HUES48 (cell line): ENCODE measurements around the gene LHPP.
A peak's percentile ranks its signal among the peaks of the same experiment; 100 is the strongest.

ENCODE experiments used
- H3K27ac ChIP-seq: one replicate; pipeline ENCODE4 v1.7.0; 2013; ENCODE audit warnings: low read depth, low read length, inconsistent platforms
- H3K27me3 ChIP-seq: 2 replicates; pipeline ENCODE4 v1.6.1; 2013; ENCODE audit warnings: mild to moderate bottlenecking, low read length; ENCODE audit not compliant: control insufficient read depth, insufficient read depth
- H3K36me3 ChIP-seq: 2 replicates; pipeline ENCODE4 v1.6.1; 2013; ENCODE audit warnings: low read length; ENCODE audit not compliant: control insufficient read depth, insufficient read depth
- H3K4me1 ChIP-seq: 2 replicates; pipeline ENCODE4 v1.6.1; 2013; ENCODE audit warnings: mild to moderate bottlenecking, low read length; ENCODE audit not compliant: control insufficient read depth, insufficient read depth
- H3K4me3 ChIP-seq: 2 replicates; pipeline ENCODE4 v1.5.1; 2013; ENCODE audit warnings: mild to moderate bottlenecking, low read depth, low read length
- H3K9ac ChIP-seq: 2 replicates; pipeline ENCODE4 v1.6.1; 2013; ENCODE audit warnings: mild to moderate bottlenecking, low read depth, low read length, moderate library complexity
- H3K9me3 ChIP-seq: 2 replicates; pipeline ENCODE4 v1.6.1; 2013; ENCODE audit warnings: low read length; ENCODE audit not compliant: control insufficient read depth, insufficient read depth

The LHPP gene

DNA sequence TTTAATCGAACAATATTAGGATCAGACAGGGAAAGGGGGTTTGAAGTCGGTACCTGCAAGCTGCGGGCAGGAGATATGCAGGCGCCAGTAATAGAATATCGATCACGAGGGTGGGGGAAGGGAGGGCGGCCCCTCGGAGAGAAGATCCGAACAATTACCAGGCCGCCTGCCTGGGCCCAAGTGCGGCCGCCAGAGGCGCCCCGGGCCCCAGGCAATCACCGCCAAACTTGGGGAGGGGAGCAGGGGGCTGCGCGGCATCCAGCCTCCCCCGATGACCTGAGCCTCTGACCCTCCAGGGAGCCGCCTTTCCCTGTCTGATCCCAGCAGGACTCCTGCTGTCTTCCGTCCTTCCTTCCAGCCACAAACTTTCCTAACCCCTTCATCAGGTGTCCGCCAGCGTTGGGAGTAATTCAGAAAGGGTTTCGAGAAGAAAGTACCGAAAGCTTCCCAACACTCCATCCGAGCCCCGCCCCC, 12.9 kb upstream of the LHPP start:
- no peaks in the 10 kb centered on the region for H3K9me3 ChIP-seq
- peak overlapping the region; percentile 66 for H3K4me3 ChIP-seq
- peaks cover 81% of the 10 kb centered on the region for H3K27me3 ChIP-seq
- no peak overlapping the region for H3K9ac ChIP-seq
- peaks cover 42% of the 10 kb centered on the region for H3K4me1 ChIP-seq
- no peaks in the 10 kb centered on the region for H3K36me3 ChIP-seq
- no peak overlapping the region for H3K27ac ChIP-seq

DNA sequence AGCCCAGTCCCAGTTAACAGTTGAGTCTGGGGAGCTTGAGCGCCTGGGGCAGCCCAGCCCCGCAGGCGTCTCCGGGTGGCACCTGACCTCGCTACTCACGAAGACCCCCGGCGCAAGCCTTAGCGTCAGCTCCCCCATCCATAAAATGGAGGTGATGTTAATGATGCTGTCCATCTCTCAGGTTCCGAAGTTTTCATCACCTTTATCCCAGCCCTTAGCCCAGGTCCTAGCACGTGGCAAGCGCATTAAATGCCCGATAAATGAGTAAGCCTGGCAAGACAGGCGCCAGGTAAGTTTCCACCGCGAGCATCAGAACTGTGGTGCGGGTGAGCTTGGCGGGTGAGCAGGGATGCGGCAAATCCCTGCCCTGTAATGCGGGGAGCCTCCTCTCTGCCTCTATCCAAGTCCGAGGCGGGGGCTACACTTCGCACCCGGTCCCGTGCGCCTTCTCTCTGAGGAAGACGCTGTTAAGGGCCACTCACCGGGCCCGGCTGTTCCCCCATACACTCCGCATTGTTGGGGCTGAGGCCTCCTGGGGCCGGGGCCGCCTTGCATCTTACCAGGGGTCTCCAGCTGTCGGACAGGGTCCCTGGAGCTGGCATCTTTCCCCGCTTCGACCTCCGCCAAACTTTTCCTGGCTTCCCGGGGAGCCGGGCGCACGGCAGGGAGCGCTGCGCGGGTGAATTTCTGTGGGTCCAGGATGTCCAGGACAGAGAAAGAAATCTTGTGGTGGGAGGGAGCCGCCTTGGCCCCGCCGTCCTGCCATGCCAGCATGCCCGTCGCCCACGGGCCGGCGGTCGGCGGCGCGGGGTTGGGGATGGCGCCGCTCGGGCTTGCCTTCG, 12.2 kb upstream of the LHPP start:
- Histone ChIP-seq H3K36me3 (no peaks in the 10 kb centered on the region), H3K9ac (no peak overlapping the region), H3K27me3 (peaks cover 84% of the 10 kb centered on the region), H3K4me3 (peak overlapping the region; percentile 66), H3K4me1 (peaks cover 49% of the 10 kb centered on the region), H3K9me3 (no peaks in the 10 kb centered on the region), H3K27ac (no peak overlapping the region)

DNA sequence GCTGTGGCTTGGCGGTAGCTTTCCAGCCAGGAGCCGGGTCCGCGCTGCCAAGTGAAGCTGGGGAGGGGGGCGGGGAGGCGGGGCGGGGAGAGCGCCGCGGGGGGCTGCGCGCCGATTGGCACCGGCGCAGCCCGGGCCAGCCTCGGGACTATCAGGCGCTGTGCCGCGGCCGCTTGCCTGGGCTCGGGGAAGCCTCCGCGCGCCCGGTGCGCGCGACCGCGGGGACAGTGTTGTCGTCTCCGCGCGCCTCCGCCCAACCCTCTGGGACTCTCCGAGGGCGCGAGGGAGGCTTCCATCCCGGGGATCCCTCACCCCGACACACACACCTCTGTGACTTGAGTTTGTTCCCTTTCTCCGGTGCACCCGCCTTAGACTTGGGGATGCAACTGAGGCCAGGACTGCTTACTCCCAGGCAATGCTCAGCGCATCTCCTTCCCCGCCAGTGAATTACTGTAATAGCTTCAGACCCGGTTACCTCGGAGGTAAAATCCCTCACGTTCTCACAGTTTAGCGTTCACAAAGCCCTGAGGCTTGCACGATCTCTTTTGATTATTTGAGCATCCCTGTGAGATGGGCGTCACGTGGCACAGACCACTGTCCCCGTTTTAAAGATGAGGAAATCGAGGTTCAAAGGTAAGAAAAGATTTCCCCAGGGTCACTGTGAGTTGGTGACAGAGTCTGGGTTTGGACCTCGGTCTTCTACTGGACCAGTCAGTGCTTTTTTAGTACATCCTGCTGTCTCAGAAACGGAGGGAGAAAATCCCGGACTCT, 11.4 kb upstream of the LHPP start, which contains the start of gene NKX1-2:
Gene NKX1-2 (minus strand): TSS at position 24 of the 771 bp plus-strand sequence. CDS start 92 bp downstream, outside the sequence.
- Histone ChIP-seq H3K9me3 (no peaks in the 10 kb centered on the region), H3K36me3 (no peaks in the 10 kb centered on the region), H3K4me1 (peaks cover 56% of the 10 kb centered on the region), H3K27me3 (peaks cover 78% of the 10 kb centered on the region), H3K4me3 (peak within 1 kb of the TSS; percentile 66), H3K27ac (peak within 1 kb of the TSS; percentile 86), H3K9ac (no peak within 1 kb of the TSS; the same call in 1 of the 2 replicates)

DNA sequence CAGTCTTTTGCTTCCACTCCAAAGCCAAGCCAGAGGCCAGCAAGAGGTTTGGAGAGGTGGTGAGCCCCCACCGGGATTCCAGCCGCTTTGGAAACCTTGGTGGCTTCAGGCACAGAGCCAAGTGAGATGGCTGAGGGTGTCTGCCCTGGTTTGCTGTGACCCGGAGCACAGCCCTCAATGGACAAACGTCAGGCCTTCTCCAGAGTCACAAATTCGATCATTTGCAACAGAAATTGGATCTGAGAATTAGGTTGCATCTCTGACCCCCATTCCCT, 10.9 kb upstream of the LHPP start:
- Histone ChIP-seq H3K36me3 (no peaks in the 10 kb centered on the region), H3K4me1 (peaks cover 56% of the 10 kb centered on the region), H3K27me3 (peaks cover 77% of the 10 kb centered on the region), H3K9me3 (no peaks in the 10 kb centered on the region), H3K4me3 (peak overlapping the region; percentile 59), H3K27ac (peak overlapping the region; percentile 86), H3K9ac (no peak overlapping the region)

DNA sequence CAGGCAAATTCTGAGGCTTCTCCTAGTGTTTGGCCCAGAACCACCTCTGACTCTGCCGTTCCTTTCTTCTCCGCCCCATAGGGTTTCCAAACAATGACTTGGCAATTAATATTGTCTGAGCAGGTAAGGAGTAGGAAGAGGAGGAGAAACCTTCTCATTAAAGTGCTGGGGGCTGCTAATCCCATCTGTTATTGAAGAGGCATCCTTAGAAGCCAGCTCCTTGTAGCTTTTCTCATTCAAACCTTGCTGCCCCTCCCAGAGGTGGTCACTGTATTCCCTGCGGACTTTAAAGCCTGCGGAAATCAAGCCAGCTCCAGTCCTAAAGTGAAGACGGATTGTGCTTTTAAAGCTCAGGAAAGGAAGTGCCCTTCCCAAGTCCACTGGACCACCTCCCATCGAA, 10.3 kb upstream of the LHPP start:
- no peak overlapping the region for H3K9ac ChIP-seq
- peaks cover 77% of the 10 kb centered on the region for H3K27me3 ChIP-seq
- H3K9me3 ChIP-seq = no peaks in the 10 kb centered on the region
- peak overlapping the region; percentile 86 for H3K27ac ChIP-seq
- H3K4me1 ChIP-seq = peaks cover 56% of the 10 kb centered on the region
- H3K36me3 ChIP-seq = no peaks in the 10 kb centered on the region
- H3K4me3 ChIP-seq = peak overlapping the region; percentile 59

DNA sequence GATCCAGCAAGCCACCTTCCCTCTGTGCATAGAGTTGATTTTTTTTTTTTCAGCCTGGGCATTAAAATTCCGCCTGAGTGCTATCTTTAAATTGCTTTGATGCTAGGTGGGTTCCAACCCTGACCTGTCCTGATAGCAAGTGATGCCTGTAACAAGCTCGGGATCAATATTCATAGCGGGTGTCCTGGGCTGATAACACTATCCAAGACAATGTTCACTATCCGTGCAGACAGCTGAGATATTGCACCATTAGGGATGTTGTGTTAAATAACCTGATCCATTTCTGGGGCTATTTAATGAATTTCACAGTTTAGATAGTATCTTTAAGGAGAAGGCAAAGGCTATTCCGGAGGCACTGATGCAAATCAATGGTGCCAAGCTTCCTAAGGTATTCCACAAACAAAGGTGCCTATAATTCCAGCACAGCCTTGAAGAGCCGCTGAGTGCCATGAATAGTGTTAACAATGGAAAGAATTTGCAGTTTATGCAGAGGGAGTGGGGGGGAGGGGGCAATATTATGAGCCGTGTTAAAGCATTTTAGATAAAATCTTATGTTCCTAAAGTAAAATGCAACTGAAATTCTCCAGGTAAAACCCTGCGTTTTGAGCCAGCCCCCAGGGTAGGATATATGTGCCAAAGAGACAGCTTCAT, 7.5 kb upstream of the LHPP start:
- Histone ChIP-seq H3K36me3 (no peaks in the 10 kb centered on the region), H3K27me3 (peaks cover 54% of the 10 kb centered on the region), H3K27ac (peak overlapping the region; percentile 69), H3K4me3 (peak overlapping the region; percentile 40), H3K9me3 (no peaks in the 10 kb centered on the region), H3K4me1 (peaks cover 53% of the 10 kb centered on the region), H3K9ac (peak overlapping the region; percentile 5; the same call in 1 of the 2 replicates)

DNA sequence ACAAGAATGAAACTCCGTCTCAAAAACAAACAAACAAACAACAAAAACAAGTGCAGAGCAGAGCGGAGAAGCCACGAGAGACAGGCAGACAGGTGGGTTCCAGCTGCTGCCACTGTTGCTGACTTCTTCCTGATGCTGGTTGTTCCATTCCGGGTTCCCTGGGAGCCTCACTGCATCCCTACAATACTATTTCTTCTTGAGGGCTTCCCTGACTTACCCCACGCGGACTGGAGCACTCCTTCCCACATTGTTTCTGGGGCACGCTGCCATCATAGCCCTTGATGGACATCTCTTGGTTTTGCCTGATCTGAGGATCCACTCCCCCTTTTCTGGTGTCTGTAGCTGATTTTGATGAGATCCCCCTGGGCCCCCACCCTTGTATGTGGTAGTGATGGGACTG, 6.2 kb upstream of the LHPP start:
- Histone ChIP-seq H3K4me3 (no peak overlapping the region), H3K4me1 (peaks cover 58% of the 10 kb centered on the region), H3K9ac (no peak overlapping the region), H3K36me3 (no peaks in the 10 kb centered on the region), H3K9me3 (no peaks in the 10 kb centered on the region), H3K27ac (no peak overlapping the region), H3K27me3 (peaks cover 42% of the 10 kb centered on the region)

DNA sequence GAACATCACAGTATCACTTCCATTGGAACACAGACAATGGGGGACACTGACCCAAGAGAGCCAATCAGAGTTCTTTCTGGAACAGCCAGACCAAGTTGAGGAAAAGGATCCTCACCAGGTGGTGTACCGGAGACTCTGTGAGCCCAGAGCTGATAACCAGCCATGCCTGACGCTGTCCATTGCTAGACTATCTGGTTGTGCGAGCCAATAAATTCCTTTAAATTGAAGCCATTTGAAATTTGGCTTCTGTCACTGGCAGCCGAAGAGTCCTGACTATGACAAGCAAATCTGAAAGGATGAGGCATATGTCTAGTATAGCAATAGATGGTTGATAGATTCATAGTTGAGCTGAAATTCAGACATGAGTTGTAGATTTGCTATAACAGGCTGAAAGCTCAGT, 3.1 kb upstream of the LHPP start:
- Histone ChIP-seq H3K9ac (no peak overlapping the region), H3K4me1 (peaks cover 36% of the 10 kb centered on the region), H3K27me3 (peaks cover 20% of the 10 kb centered on the region), H3K9me3 (no peaks in the 10 kb centered on the region), H3K27ac (no peak overlapping the region), H3K36me3 (no peaks in the 10 kb centered on the region), H3K4me3 (no peak overlapping the region)

DNA sequence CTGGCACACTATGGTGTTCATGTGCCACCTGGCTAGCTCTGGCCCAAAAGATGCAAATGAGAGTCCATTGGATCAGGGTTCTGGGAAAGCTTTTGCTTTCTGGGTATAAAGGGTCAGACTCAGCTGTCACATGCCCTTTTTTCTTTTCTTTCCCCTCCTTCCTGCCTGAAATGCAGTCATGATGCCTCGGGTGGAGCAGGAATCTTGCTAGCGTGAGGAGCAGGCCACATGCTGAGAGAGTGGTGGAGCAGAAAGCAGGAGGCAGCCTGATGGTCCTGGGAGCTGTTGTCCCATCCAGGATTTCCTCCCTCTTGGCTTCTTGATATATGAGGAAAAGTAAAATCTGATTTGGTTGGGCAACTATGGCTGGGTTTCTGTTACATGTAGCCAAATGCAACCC, 2.7 kb upstream of the LHPP start:
- Histone ChIP-seq H3K27ac (no peak overlapping the region), H3K9me3 (no peaks in the 10 kb centered on the region), H3K36me3 (no peaks in the 10 kb centered on the region), H3K9ac (no peak overlapping the region), H3K4me3 (no peak overlapping the region), H3K27me3 (peaks cover 16% of the 10 kb centered on the region), H3K4me1 (peaks cover 31% of the 10 kb centered on the region)

DNA sequence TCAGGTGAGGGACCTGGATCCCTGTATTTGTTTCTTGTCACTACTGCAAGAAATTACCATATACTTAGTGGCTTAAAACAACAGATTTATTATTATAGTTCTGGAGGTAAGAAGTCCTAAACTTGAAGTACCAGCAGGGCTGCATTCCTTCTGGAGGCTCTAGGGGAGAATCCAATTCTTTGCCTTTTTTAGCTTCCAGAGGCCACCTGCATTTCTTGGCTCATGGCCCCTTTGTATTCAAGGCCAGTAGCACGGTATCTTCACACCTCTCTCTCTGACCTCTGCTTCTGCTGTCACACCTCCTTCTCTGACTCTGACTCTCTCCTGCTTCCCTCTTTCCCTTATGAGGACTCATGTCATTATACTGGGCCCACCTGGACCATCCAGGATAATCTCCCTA, 2.2 kb upstream of the LHPP start:
- Histone ChIP-seq H3K4me3 (no peak overlapping the region), H3K4me1 (peaks cover 26% of the 10 kb centered on the region), H3K9me3 (no peaks in the 10 kb centered on the region), H3K27ac (no peak overlapping the region), H3K9ac (no peak overlapping the region), H3K27me3 (peaks cover 14% of the 10 kb centered on the region), H3K36me3 (no peaks in the 10 kb centered on the region)

DNA sequence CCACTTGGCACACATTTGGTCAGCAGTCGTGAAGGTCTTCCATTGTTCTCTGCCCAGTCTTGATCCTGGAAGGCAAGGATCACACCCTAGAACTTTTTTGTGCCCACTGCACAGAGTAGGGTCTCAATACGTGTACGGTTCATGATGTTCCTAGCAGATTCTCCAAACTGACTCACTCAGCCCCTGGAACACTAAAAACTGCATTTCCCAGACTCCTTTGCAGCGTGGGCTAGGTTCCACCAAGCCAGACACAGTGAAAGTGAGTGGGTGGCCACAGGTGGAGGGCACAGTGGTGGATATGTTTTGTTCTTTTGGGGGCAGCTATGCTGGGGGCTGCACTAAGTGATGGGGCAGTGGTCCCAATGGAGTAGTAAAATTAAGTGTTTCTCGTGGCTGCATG, 1.5 kb upstream of the LHPP start:
- no peak overlapping the region for H3K27ac ChIP-seq
- peaks cover 14% of the 10 kb centered on the region for H3K27me3 ChIP-seq
- H3K4me3 ChIP-seq = no peak overlapping the region
- H3K36me3 ChIP-seq = no peaks in the 10 kb centered on the region
- H3K9me3 ChIP-seq = no peaks in the 10 kb centered on the region
- H3K9ac ChIP-seq = no peak overlapping the region
- H3K4me1 ChIP-seq = peaks cover 19% of the 10 kb centered on the region
